Neural cell (in vitro differentiated cells): ENCODE data around the gene DHTKD1.

Experiments used
- EP300 ChIP-seq: fragments of 450-650 bp; conservative IDR thresholded peaks from 2 replicates; pipeline ENCODE4 v1.6.1; 2014; ENCODE audit warnings: antibody characterized with exemption, mild to moderate bottlenecking, moderate library complexity; ENCODE audit not compliant: poor library complexity, severe bottlenecking
- EZH2 ChIP-seq: fragments of 200-600, 300-800 bp; shearing (Covaris generic), sonication (generic); IDR thresholded peaks from 2 replicates; pipeline ENCODE4 v1.6.1; 2014; ENCODE audit warnings: antibody characterized with exemption, low read length, borderline replicate concordance, mild to moderate bottlenecking; ENCODE audit not compliant: insufficient read depth, poor library complexity, severe bottlenecking
- MXI1 ChIP-seq: fragments of 450-650 bp; conservative IDR thresholded peaks from 2 replicates; pipeline ENCODE4 v1.6.1; 2014; ENCODE audit warnings: antibody characterized with exemption, mild to moderate bottlenecking; ENCODE audit not compliant: poor library complexity, severe bottlenecking
- POLR2AphosphoS5 ChIP-seq: IDR thresholded peaks from 2 replicates; pipeline ENCODE4 v1.6.1; 2012
- RAD21 ChIP-seq: fragments of 450-650 bp; conservative IDR thresholded peaks from 2 replicates; pipeline ENCODE4 v1.6.1; 2014; ENCODE audit warnings: antibody characterized with exemption, mild to moderate bottlenecking, moderate library complexity
- SMC3 ChIP-seq: fragments of 450-650 bp; conservative IDR thresholded peaks from 2 replicates; pipeline ENCODE4 v1.6.1; 2014; ENCODE audit warnings: antibody characterized with exemption, mild to moderate bottlenecking, moderate library complexity; ENCODE audit not compliant: poor library complexity
- TAF1 ChIP-seq: IDR thresholded peaks from 2 replicates; pipeline ENCODE4 v1.6.1; 2012; ENCODE audit warnings: low read depth
- TF ChIP-seq, protein P1 (sequence below): fragments of 450-650 bp; IDR thresholded peaks from 2 replicates; pipeline ENCODE4 v1.5.1; 2014; ENCODE audit warnings: antibody characterized with exemption, mild to moderate bottlenecking, moderate library complexity; ENCODE audit not compliant: poor library complexity, severe bottlenecking
- TF ChIP-seq, protein P2 (sequence below): IDR thresholded peaks from 2 replicates; pipeline ENCODE4 v1.6.1; 2012; ENCODE audit warnings: borderline replicate concordance

DNA sequence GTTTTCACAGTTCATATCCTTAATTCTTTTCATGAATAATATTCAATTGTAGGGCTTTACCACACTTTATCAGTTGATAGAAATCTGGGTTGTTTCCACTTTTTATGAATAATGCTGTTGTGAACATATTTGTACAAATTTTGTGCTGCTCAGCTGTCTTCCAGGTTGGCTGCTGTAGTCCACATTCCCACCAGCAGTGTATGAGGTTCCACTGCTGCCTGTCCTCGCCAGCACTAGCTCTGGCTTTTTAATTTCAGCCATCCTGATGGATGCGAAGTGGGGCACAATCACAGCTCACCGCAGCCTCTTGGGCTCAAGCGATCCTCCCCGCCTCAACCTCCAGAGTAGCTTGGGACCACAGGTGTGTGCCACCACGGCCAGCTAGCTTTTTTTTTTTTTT is 94.2 kb downstream of the DHTKD1 start:
- no peak for TF ChIP-seq RAD21
- TF ChIP-seq, protein P1, sequence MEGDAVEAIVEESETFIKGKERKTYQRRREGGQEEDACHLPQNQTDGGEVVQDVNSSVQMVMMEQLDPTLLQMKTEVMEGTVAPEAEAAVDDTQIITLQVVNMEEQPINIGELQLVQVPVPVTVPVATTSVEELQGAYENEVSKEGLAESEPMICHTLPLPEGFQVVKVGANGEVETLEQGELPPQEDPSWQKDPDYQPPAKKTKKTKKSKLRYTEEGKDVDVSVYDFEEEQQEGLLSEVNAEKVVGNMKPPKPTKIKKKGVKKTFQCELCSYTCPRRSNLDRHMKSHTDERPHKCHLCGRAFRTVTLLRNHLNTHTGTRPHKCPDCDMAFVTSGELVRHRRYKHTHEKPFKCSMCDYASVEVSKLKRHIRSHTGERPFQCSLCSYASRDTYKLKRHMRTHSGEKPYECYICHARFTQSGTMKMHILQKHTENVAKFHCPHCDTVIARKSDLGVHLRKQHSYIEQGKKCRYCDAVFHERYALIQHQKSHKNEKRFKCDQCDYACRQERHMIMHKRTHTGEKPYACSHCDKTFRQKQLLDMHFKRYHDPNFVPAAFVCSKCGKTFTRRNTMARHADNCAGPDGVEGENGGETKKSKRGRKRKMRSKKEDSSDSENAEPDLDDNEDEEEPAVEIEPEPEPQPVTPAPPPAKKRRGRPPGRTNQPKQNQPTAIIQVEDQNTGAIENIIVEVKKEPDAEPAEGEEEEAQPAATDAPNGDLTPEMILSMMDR: no peak
- TF ChIP-seq POLR2AphosphoS5: no peak
- TF ChIP-seq EZH2: no peak
- TF ChIP-seq MXI1: no peak
- TF ChIP-seq EP300: no peak
- TF ChIP-seq SMC3: no peak
- TF ChIP-seq, protein P2, sequence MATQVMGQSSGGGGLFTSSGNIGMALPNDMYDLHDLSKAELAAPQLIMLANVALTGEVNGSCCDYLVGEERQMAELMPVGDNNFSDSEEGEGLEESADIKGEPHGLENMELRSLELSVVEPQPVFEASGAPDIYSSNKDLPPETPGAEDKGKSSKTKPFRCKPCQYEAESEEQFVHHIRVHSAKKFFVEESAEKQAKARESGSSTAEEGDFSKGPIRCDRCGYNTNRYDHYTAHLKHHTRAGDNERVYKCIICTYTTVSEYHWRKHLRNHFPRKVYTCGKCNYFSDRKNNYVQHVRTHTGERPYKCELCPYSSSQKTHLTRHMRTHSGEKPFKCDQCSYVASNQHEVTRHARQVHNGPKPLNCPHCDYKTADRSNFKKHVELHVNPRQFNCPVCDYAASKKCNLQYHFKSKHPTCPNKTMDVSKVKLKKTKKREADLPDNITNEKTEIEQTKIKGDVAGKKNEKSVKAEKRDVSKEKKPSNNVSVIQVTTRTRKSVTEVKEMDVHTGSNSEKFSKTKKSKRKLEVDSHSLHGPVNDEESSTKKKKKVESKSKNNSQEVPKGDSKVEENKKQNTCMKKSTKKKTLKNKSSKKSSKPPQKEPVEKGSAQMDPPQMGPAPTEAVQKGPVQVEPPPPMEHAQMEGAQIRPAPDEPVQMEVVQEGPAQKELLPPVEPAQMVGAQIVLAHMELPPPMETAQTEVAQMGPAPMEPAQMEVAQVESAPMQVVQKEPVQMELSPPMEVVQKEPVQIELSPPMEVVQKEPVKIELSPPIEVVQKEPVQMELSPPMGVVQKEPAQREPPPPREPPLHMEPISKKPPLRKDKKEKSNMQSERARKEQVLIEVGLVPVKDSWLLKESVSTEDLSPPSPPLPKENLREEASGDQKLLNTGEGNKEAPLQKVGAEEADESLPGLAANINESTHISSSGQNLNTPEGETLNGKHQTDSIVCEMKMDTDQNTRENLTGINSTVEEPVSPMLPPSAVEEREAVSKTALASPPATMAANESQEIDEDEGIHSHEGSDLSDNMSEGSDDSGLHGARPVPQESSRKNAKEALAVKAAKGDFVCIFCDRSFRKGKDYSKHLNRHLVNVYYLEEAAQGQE: no peak
- TF ChIP-seq TAF1: no peak
